Duodenal mucosa (tissue), 2 donors: ENCODE data around the gene ITPR2.
A peak's percentile ranks its signal among the peaks of the same experiment; 100 is the strongest.
"Not testable (repeated sequence)": the region's sequence is repeated elsewhere in the genome, so short reads cannot be mapped to it uniquely, and the experiment has no call there.

Experiments
- H3K27ac ChIP-seq: one replicate; pipeline ENCODE4 v1.7.0; 2013; ENCODE audit warnings: low read depth, low read length
- H3K27me3 ChIP-seq, 2 donors: one replicate each; pipeline ENCODE4 v1.7.0; 2013; ENCODE audit warnings: low read length in 2 of 2, control low read depth in 1 of 2; ENCODE audit not compliant: insufficient read depth in 2 of 2, control insufficient read depth in 1 of 2
- H3K36me3 ChIP-seq, 2 donors: one replicate each; pipeline ENCODE4 v1.7.0; 2013; ENCODE audit warnings: low read length in 2 of 2, control low read depth in 1 of 2; ENCODE audit not compliant: insufficient read depth in 2 of 2, control insufficient read depth in 1 of 2
- H3K4me1 ChIP-seq, 2 donors: one replicate each; pipeline ENCODE4 v1.7.0; 2013; ENCODE audit warnings: low read length in 2 of 2, control low read depth in 1 of 2; ENCODE audit not compliant: insufficient read depth in 2 of 2, control insufficient read depth in 1 of 2
- H3K4me3 ChIP-seq, 2 donors: one replicate each; pipeline ENCODE4 v1.7.0; 2013; ENCODE audit warnings: low read length in 2 of 2, low read depth in 1 of 2
- H3K9ac ChIP-seq, 2 donors: one replicate each; pipeline ENCODE4 v1.7.0; 2013; ENCODE audit warnings: low read length in 2 of 2, low read depth in 1 of 2
- H3K9me3 ChIP-seq, 2 donors: one replicate each; pipeline ENCODE4 v1.7.0; 2013; ENCODE audit warnings: low read length in 2 of 2, control low read depth in 1 of 2; ENCODE audit not compliant: control insufficient read depth in 1 of 2

Gene ITPR2

DNA sequence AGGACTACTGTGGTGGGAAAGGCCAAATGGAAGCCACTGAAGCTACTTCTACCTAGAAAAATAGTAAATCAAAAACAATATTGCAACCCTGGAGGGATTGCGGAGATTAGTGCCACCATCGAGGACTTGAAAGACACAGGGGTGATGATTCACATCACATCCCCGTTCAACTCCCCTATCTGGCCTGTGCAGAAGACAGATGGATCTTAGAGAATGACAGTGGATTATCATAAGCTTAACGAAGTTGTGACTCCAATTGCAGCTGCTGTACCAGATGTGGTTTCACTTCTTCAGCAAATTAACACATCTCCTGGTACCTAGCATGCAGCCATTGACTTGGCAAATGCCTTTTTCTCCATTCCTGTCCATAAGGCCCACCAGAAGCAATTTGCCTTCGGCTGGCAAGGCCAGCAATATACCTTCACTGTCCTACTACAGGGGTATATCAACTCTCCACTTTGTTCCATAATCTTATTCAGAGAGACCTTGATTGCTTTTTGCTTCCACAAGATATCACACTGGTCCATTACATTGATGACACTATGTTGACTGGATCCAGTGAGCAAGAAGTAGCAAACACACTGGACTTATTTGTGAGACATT is 54.7 kb downstream of the ITPR2 start:
- H3K4me3 ChIP-seq, H3K9ac ChIP-seq, H3K4me1 ChIP-seq, H3K27ac ChIP-seq, H3K27me3 ChIP-seq: not testable (repeated sequence)
- Histone ChIP-seq H3K36me3 (peaks cover 0 to 12% of the 10 kb centered on the region in 2 donors), H3K9me3 (peaks cover 9 to 14% of the 10 kb centered on the region in 2 donors)

DNA sequence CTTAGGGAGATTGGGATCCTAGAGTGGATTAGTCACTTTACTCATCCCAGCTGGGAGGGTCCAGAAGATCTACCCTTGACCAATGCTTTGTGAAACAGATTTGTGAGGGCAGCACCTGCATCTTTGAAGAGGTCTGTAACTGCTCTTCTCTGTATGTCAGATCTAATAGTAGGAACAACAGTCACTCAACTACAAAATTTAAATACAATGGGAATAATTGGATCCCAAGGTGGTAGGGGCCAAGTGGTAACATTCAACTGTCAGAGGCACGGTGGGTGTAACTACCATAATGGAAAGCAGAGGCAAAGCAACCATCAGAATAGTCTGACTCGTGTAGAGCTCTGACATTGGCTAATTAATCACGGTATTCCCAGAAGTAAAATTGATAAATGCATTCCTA is 55.8 kb downstream of the ITPR2 start:
- peaks cover 0 to 12% of the 10 kb centered on the region in 2 donors for H3K36me3 ChIP-seq
- peaks cover 9 to 14% of the 10 kb centered on the region in 2 donors for H3K9me3 ChIP-seq
- H3K27me3 ChIP-seq: no peaks in the 10 kb centered on the region
- H3K9ac ChIP-seq: no peak overlapping the region
- H3K4me3 ChIP-seq: no peak overlapping the region
- no peak overlapping the region for H3K27ac ChIP-seq
- H3K4me1 ChIP-seq: peaks cover 0 to 6% of the 10 kb centered on the region in 2 donors

DNA sequence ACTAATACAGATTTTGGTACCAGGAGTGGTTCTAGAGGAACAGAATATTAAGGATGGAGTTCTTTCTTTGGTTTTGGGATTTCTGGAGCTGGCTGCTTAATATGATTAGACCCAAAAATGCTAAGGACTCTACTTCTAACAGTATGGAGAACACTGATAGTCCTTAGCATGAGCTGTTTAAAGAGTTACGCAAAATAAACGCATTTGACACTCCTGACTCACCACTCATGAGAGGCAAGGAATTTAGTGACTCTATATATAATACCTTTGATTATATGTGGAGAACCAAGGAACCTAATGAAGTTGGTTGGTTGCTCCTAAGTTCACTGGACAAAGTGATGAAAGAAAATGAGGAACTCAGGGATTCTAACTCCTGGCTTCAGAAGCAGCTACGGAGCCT is 57.0 kb downstream of the ITPR2 start:
- H3K27ac ChIP-seq, H3K4me3 ChIP-seq, H3K4me1 ChIP-seq, H3K27me3 ChIP-seq, H3K9ac ChIP-seq: not testable (repeated sequence)
- Histone ChIP-seq H3K36me3 (peaks cover 0 to 12% of the 10 kb centered on the region in 2 donors), H3K9me3 (peaks cover 9 to 14% of the 10 kb centered on the region in 2 donors)

DNA sequence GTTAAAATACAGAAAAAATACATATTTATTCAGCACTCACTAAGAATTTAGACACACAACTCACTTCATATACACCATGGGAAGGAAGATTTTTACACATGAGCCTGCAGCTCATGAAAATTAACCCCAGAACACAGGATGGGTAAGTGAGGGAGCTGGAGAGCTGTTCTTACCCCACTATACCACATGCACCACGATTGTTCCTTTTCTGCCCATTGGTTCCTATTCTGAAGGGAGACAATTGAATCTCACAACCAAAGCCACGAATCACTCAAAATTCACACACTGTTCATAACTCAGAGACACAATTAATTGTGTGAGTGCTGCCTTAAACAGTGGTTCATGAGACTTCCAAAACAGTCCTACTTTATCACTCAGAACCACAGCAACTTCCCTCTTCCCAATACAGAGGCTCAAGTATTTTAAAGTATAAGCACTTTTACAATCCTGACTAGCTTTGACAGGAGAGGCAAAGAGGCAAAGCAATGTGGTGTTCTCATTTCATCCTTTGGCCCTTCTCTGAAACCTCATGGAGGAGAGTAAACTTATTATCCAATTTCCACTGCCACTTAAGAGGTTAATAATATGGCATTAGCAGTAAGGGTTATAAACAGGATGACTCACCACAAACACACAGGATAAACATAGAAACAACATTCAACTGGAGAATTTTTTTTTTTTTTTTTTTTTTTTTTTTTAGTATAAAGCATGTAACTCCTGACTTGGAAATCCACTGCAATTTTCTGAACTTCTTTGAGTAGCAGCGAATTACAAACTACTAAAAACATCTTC is 59.5 kb downstream of the ITPR2 start:
- Histone ChIP-seq H3K9ac (no peak overlapping the region), H3K4me3 (no peak overlapping the region), H3K9me3 (peaks cover 9 to 14% of the 10 kb centered on the region in 2 donors), H3K4me1 (peaks cover 19 to 29% of the 10 kb centered on the region in 2 donors), H3K27me3 (no peaks in the 10 kb centered on the region), H3K36me3 (peaks cover 0 to 9% of the 10 kb centered on the region in 2 donors), H3K27ac (no peak overlapping the region)

DNA sequence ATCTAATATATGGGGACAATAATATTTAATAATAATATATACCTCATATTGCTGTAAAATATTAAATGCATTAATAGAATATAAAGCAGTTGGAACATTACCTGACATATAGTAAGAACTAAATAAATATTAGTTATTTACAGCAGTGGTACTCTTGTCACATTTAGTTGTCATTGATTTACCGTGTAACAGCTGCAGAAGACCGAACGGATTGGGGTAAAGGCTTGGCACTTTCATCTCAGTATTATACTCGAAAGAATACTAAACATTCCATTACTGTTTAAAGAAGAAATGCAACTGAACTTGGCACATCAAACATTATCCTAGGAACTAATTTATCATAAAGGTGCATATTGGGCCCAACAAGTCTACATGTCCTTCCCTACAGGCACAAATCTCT is 61.1 kb downstream of the ITPR2 start:
- Histone ChIP-seq H3K4me3 (no peak overlapping the region), H3K36me3 (no peaks in the 10 kb centered on the region), H3K27me3 (no peaks in the 10 kb centered on the region), H3K9ac (no peak overlapping the region), H3K4me1 (peaks cover 20 to 33% of the 10 kb centered on the region in 2 donors), H3K27ac (no peak overlapping the region), H3K9me3 (peaks cover 0 to 2% of the 10 kb centered on the region in 2 donors)

DNA sequence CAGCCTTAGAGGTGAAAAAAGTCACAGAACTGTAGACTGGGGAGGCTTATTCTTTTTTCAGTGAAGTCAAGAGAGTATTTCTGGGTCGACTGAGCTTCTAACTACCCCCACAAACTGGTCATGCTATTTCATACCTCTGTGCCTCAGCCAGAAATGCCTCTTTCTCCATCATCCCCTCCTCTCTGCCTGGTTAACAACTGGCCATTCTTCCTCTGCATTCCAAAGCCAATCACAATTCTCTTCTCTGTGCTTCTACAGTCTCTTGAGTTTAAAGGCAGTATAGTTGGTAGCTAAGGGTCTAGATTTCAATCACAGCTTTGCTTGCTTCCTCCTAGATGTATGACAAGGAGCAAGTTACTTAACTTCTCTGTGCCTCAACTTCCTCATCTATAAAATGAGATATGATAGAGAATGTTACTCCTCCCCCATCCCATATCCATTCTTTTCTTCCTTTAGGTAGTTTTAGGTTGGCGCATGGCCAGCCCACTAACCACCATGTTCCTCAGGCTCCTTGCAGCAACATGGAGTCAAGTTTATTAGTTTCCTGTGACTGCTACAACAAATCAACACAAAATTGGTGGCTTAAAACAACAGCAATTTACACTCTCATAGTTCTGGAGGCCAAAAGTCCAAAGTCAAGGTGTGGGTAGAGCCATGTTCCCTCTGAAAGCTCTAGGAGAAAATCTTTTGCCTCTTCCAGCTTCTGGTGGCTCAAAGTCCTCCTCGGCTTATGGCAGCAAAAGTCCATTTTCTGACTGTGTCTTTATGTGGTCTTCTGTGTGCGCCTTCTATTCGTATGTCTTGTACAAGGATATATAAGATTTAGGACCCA is 62.5 kb downstream of the ITPR2 start:
- Histone ChIP-seq H3K4me1 (peaks cover 20 to 33% of the 10 kb centered on the region in 2 donors), H3K27me3 (no peaks in the 10 kb centered on the region), H3K36me3 (no peaks in the 10 kb centered on the region), H3K9ac (no peak overlapping the region), H3K4me3 (no peak overlapping the region), H3K9me3 (no peaks in the 10 kb centered on the region), H3K27ac (no peak overlapping the region)

DNA sequence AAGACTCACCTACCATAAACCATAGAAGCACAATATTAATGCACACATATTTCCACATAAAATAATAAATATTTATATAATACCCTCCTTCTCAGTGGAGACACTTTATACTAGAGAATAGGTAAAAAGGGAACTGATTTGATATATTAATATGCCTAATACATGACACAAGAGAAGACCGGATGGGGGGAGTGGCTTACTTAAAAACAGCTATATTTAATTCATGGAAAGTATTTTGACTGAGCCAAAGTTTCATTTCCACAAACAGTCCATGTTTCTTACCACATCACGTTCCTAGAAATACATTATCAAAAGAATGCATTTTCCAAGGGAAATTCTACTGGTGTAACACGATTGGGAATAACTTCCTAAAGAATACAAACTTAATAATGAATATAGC is 63.4 kb downstream of the ITPR2 start:
- H3K9ac ChIP-seq: no peak overlapping the region
- no peak overlapping the region for H3K4me3 ChIP-seq
- H3K9me3 ChIP-seq: no peaks in the 10 kb centered on the region
- no peaks in the 10 kb centered on the region for H3K27me3 ChIP-seq
- H3K4me1 ChIP-seq: peaks cover 20 to 30% of the 10 kb centered on the region in 2 donors
- no peaks in the 10 kb centered on the region for H3K36me3 ChIP-seq
- H3K27ac ChIP-seq: no peak overlapping the region

DNA sequence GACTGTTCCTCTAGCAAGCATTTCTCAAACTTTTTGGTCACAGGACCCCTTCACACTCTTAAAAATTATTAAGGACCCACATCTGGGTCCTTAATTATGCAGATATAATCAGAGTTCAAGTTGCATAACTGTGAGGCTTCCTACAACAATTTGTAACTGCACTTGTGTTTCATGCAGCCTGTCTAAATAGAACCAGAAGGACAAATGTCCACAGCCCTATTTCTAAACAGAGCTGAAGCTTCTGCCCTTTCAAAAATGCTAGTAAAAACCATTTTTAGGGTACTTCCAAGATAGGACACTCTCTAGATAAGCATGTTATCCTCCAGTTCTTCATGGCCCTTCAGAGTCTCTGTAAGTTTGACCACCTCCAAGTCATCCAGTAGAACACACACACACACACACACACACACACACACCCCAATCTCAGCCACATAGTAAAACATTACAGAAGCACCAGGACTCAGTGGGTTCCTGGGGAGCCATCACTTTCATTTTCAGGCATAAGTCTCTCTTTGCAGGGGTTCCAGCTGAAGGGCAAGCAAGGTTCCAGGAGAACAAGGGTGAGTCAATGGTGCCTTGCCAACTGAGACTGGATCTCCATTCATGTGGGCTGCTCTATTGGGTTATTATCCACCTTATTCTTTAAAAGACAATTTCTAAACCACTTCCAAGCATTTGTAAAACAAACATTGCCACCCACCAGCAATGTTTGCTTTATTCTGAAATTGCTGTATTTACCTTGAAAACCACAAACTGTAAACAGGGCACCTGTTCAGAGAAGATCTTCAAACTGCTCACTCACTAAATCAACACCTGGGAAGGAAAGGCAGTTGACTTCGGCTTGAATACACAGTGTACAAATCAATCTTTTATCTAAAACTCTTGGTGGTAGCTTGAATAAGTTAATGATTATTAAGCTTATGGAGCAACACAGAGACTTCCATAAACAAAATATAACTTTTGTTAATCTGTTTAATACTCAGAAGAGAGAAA is 64.1 kb downstream of the ITPR2 start:
- Histone ChIP-seq H3K4me1 (peaks cover 20 to 27% of the 10 kb centered on the region in 2 donors), H3K27me3 (no peaks in the 10 kb centered on the region), H3K9ac (no peak overlapping the region), H3K27ac (no peak overlapping the region), H3K9me3 (no peaks in the 10 kb centered on the region), H3K4me3 (peak overlapping the region; percentile 2 to 44), H3K36me3 (no peaks in the 10 kb centered on the region)

DNA sequence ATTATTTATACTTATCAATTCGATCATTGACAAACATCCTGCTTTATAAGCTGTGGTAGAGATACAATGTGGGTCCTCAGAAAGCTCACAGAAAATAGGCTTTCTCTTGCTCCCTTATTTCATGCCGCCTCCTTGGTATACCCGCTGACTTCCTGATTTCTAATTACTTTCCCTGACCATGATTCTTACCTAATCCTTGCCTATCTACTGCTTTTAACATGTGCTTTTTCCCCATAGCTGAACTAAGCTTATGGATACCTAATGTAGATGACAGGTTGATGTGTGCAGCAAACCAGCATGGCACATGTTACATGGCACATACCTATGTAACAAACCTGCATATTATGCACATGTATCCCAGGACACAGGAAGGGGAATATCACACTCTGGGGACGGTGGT is 65.1 kb downstream of the ITPR2 start:
- Histone ChIP-seq H3K27me3 (no peaks in the 10 kb centered on the region), H3K4me1 (peaks cover 20 to 27% of the 10 kb centered on the region in 2 donors), H3K27ac (no peak overlapping the region), H3K4me3 (no peak overlapping the region), H3K9me3 (no peaks in the 10 kb centered on the region), H3K36me3 (no peaks in the 10 kb centered on the region), H3K9ac (no peak overlapping the region)
